HEK293T (cell line): ENCODE results near the gene CAMK2G.

Source experiments
- ARNT ChIP-seq: fragments of 450-650 bp; IDR thresholded peaks from 2 replicates; pipeline ENCODE4 v1.6.1; 2017; ENCODE audit warnings: mild to moderate bottlenecking
- BHLHE40 ChIP-seq: fragments of 450-650 bp; IDR thresholded peaks from 2 replicates; pipeline ENCODE4 v1.6.1; 2016; ENCODE audit warnings: mild to moderate bottlenecking, moderate library complexity, borderline replicate concordance
- CTBP1 ChIP-seq: fragments of 450-650 bp; IDR thresholded peaks from 2 replicates; pipeline ENCODE4 v1.6.1; 2016; ENCODE audit warnings: borderline replicate concordance
- ELF4 ChIP-seq: fragments of 450-650 bp; IDR thresholded peaks from 2 replicates; pipeline ENCODE4 v1.6.1; 2017; ENCODE audit warnings: antibody characterized with exemption
- FOXA1 ChIP-seq: fragments of 450-650 bp; IDR thresholded peaks from 2 replicates; pipeline ENCODE4 v1.6.1; 2016; ENCODE audit warnings: mild to moderate bottlenecking
- FOXK2 ChIP-seq: fragments of 450-650 bp; IDR thresholded peaks from 2 replicates; pipeline ENCODE4 v1.6.1; 2016; ENCODE audit warnings: mild to moderate bottlenecking
- FOXM1 ChIP-seq: fragments of 450-650 bp; IDR thresholded peaks from 2 replicates; pipeline ENCODE4 v1.6.1; 2017; ENCODE audit warnings: mild to moderate bottlenecking, borderline replicate concordance
- LEF1 ChIP-seq: fragments of 450-650 bp; IDR thresholded peaks from 2 replicates; pipeline ENCODE4 v1.6.1; 2017; ENCODE audit warnings: mild to moderate bottlenecking, borderline replicate concordance
- NFRKB ChIP-seq: fragments of 450-650 bp; IDR thresholded peaks from 2 replicates; pipeline ENCODE4 v1.6.1; 2016; ENCODE audit warnings: mild to moderate bottlenecking, moderate library complexity
- PKNOX1 ChIP-seq: fragments of 450-650 bp; IDR thresholded peaks from 2 replicates; pipeline ENCODE4 v1.6.1; 2016
- SP1 ChIP-seq: fragments of 450-650 bp; IDR thresholded peaks from 2 replicates; pipeline ENCODE4 v1.6.1; 2017
- SUZ12 ChIP-seq: fragments of 450-650 bp; IDR thresholded peaks from 2 replicates; pipeline ENCODE4 v1.6.1; 2016; ENCODE audit warnings: mild to moderate bottlenecking
- TARDBP ChIP-seq: fragments of 450-650 bp; IDR thresholded peaks from 2 replicates; pipeline ENCODE4 v1.6.1; 2016
- ZNF384 ChIP-seq: fragments of 450-650 bp; IDR thresholded peaks from 2 replicates; pipeline ENCODE4 v1.6.1; 2016

DNA sequence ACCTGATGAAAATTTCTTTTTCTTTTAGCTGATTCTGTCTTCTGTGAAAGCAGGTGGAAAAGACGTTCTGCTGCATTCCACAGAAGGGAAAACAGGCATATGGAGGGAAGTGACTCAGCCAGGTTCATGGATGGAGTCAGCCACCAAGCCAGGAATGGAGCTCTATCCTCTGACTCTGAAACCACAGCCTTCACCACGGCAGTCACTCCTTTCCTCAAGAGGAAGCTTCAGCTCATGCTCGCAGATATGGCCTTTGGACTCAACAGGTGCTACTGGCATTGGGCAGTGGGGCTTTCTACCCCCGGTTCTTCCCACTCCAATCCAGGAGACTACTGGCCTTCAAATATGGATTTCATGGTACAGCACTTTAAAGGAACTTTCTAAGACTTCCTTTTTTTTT, 25.1 kb upstream of the CAMK2G start:
- no peak for TF ChIP-seq CTBP1
- TF ChIP-seq TARDBP, result no peak
- TF ChIP-seq FOXM1, result no peak
- no peak for TF ChIP-seq SP1
- TF ChIP-seq FOXK2, result no peak
- no peak for TF ChIP-seq ARNT
- TF ChIP-seq PKNOX1, result no peak
- no peak for TF ChIP-seq BHLHE40
- no peak for TF ChIP-seq FOXA1
- TF ChIP-seq SUZ12, result no peak
- no peak for TF ChIP-seq LEF1
- TF ChIP-seq ZNF384, result no peak
- no peak for TF ChIP-seq NFRKB
- no peak for TF ChIP-seq ELF4
